NOMO-1 treated with dmso at 0.1 percent for 144 hours (cell line): Measurements from ENCODE around the gene FAM174B.
"Not testable (repeated sequence)": the region's sequence is repeated elsewhere in the genome, so short reads cannot be mapped to it uniquely, and the experiment has no call there.

Source experiments
- DNase-seq: peaks from one replicate; lab custom pipeline; 2025; ENCODE audit not compliant: unreplicated experiment; lab: John Stamatoyannopoulos, UW

The FAM174B gene

DNA sequence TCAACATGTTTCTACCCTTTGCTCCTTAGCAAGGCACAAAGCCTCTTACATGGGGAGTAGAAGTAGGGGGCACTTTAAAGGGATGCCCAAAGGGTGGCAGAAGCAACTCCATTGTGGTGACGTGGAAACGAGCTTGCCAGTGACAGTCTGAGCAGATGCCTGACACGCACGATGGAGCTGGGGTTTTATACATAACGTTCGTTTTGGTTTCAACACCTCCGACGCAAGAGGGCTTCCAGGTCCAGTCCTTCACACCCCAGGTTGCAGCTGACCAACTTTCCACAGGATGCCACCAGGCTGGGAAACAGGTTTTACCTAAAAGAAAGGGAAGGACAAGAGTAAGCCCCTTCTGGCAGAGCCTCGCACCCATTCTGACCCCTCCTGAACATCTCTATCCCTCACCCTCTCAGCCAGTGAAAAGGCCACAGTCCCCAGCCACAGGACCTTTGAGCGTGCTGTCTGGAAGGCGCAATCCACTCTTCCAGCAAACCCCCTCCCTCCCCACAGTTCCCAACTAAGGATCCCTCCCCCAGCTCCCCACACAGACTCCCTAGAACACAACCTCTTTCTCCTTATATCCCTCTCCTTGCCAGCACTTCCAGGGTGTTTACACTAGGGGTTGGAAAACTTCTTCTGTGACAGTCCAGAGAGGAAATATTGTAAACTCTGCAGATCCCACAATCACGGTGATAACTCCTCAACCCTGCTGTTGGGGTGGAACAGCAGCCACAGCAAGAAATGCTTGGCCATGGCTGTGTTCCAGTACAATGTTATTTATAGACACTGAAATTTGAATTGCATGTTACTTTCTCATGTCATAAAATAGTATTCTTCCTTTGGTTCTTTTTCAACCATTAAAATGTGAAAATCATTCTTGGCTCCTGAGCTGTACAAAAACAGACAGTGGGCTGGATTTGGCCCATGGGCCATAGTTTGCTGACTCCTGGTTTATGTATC is 36.2 kb downstream of the FAM174B start:
- no peak for DNase-seq

DNA sequence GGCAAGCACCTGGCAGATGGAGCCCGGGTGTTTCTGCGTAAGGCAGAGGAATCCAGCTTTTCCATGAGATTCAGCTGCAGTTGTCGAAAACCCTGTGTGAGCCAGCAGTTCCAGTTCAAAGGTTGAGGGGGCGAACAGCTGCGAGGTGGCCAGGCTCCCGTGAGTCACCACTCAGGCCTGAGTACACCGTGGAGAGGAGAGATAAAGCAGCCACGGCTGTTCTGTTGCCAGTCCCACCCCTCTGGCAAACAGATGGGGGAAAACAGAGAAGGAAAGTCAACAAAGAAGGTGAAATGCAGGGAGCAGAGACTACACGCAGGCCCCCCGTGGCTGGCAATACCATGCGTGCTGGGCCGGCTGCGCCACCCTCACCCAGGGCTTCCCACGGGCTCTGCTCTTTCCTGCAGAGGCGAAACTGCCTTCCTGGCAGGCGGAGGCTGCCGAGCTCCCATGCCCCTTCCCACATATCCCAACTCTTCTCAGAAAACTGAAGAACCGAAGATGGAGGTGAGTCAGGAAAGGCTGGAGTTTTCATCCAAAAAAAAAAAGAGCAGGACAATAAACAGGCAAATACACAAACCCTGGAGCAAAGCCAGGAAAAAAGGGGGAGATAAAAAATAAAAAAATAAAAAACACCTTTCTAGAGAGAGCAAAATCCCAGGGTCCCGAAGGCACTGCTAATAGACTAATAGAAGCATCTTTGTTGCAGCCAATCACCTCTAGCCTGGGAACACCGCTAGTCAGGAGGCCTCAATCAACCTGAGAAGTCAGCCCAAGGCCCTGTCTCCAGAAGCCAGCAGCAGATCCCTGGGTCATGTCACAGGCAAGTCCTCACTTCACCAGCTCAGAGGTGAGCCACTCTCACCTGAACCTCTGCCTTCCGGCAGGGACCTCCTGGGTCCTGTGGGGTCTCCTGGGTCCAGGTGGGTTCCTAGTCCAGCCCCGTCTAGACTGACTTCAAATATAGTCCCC is 37.7 kb downstream of the FAM174B start:
- DNase-seq: no peak

DNA sequence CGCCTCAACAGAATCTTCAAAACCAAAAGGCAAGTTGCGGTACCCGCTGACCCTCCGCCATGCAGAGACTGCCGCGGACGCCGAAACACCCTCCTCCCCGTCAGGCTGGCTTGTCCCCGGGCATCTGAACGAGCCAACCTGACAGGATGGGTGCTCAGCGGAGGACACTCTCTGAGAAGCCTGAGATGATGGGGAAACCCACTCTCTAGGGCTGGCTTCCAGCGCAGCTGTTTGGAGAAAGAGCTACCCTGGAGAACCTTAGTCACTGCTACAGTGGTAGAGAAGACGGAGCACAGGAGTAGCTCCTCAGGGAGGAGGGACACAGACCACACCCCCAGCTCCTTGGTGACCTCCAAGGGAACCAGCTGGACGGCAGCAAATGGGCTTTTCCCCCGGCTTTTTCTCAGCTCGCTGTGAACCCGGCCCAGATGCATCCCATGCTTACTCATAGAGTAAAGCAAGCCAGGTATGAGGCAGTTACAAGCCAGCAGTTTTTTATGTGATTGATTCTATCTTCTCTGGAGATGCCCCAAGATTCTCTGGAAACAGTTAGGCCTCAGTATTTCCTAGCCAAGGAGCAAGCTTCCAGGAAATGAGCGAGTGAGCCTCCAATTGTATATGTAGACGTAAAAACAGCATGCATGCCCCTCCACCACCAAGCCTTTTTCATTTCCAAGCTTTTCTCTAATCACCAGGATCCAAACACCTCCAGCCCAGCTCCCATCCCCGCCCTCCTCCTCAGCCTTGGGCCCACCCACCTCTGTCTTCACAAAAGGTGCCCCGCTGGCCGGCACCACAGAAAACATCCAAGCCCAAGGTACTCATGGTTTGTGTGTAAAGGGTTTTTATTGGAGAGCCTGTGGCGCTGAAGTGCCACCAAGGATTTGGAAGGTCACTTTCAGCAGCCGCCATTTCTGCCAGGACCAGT is 38.7 kb downstream of the FAM174B start:
- DNase-seq: no peak

DNA sequence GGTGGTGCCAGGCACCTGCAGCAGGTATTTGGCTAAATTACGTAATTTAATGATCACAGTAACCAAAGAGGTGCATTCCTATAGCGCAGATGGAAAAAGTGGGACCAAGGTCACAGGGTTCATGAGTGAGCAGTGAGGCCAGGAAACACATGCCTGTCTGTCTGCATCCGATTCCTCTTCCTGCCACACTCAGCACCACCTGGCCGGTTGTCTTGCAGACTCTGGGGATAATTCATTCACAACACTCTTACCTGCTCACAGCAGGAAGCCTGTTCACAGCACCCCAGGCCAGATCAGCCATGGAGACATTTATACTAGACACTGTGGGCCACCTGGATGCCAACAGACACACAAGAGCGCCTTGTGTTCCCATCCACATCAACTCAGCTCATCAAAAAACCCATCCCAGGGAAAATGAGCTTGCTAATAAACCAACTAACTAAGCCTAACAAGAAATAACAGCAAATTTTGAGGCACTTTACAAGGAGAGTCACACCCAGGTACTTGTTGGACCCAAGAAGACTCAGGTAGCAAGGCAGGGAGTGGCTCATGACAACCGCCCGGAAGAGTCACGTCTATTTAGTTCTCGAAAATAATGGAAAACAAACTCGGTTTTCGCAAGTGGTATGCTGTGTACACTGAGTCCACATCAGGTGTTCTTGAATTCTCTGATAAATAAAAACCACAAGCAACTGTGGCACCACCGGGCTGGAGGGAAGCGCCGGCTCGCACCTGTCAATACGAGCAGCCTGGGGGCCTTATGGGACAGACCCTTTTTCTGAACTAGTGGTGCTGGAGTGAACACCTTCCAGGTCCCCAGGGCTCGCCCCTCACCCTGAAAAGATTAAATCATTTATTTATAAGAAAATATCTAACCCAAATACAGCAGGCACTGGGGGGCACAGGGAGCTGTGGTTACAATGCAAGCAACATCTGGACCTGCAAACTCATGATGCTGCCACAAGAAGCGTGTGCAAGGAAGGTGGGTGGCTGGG is 40.5 kb downstream of the FAM174B start:
- DNase-seq: no peak

DNA sequence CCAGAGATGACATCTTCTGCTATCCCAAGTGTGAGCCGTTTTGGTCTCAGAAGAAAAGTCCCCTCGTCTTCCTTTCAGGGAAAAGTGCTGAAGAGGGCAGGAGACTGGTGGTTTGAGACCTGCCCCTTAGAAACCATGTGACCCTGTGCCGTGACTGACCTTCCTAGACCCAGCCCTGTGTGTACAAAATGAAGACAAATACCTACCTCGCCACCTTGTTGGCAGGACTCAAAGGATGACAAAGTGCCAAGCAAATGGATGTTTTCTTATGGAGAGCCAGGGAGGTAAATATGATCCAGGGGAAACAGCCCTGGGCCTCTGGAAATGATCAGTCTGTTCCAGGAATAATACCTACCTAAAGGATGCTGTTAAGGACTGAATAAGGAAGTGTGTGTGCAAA is 41.3 kb downstream of the FAM174B start:
- no peak for DNase-seq

DNA sequence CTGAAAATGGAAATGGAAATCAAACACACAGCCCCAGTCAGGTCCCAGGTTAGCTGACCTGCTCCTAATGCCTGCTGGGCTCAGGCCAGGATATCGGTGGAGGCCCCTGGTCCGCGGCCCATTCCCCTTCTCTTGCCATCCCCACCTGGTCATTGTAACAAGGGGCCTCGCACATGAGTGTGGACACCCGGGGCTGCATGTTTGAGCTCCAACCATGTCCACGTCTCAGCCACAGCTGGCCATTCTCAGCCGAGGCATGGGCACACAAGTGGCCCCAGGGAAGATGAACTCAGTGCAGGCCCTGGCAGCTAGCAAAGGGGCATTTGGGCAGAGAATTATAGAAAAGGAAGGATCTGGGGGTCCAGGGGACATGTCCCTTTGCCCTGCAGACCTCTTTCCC is 41.7 kb downstream of the FAM174B start:
- no peak for DNase-seq

DNA sequence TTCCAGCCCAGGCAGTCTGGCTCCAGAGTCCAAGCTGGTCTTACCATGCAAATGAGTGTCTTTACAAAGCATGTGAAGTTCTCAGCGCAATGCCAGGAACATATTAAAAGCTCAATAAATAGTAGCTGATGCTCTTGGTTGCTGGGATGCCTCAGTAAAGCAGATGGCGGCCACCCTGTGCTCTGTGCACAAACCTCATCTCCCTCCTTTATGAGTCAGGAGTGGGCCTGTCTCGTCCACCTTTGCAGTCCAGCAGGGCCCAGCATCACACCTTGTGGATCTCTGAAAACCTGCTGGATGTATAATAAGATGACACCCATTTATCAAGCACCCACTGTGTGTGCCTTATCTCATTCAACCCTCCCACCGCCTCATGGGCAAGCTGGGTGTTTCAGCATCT is 42.7 kb downstream of the FAM174B start:
- DNase-seq: no peak

DNA sequence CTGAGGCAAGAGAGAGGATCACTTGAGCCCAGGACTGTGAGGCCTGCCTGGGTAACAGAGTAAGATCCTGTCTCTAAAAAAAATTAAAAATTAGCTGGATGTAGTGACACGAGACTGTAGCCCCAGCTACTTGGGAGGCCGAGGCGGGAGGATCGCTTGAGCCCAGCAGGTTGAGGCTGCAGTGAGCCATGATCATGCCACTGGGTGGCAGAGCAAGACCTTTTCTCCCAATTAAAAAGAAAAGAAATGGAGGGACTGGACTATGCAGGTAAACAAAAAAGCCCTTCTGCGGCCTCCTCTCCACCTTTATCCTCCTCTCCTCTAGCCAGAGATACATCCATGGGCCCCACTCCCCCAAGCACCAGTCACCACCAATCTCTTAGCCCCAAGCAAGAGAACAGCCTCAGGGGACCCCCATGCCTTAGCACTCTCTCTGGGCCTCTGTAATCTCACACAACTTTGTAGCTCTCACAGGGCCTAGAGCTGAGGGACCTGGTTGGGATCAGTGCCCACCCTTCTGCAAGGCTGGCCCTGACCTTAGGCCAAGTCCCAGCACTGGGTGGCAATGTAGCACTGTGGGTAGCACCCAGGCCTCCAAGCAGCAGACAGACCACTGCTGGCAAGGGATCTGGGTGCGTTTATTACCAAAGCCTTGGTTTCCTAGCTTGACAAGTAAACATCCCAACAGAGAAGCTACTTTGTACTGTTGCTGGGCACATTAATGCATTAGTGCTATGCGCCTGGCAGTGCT is 43.4 kb downstream of the FAM174B start:
- DNase-seq: no peak

DNA sequence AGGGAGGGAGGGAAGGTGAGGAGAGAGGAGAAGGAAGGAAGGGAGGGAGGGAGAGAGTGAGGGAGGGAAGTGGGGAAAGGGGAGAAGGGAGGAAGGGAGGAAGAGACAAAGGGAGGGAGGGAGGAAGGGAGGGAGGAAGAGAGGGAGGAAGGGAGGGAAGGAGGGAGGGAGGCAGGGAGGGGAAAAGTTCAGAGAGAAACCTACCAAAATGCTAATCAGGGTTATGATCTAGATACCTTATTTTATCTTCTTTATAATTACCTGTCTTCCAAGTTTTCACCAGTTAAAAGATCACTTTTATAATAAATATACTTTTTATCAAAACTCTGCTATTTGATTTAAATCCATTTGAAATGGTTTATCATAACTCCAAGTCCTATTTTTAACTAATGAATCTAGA is 44.4 kb downstream of the FAM174B start:
- no peak for DNase-seq

DNA sequence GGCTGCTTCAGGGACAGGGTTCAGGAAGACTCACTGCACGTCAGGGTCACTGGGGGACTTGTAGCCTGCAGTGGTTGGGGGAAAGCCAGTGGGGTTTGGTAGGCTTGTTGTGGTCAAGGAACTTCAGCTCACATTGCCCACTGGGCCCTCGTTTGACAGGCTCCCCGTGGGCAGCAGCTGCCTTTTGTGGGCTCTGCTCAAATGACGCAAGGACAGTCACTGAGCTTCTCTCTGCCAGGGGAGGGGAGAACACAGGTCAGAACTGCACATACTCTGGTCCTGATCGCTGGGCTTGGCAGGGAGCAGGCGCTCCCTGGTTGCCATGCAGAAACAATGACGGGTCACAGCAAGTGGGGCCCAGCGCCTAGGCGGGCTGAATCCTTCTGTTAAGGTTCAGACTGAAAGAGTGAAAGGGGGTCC is 45.5 kb downstream of the FAM174B start:
- no peak for DNase-seq

DNA sequence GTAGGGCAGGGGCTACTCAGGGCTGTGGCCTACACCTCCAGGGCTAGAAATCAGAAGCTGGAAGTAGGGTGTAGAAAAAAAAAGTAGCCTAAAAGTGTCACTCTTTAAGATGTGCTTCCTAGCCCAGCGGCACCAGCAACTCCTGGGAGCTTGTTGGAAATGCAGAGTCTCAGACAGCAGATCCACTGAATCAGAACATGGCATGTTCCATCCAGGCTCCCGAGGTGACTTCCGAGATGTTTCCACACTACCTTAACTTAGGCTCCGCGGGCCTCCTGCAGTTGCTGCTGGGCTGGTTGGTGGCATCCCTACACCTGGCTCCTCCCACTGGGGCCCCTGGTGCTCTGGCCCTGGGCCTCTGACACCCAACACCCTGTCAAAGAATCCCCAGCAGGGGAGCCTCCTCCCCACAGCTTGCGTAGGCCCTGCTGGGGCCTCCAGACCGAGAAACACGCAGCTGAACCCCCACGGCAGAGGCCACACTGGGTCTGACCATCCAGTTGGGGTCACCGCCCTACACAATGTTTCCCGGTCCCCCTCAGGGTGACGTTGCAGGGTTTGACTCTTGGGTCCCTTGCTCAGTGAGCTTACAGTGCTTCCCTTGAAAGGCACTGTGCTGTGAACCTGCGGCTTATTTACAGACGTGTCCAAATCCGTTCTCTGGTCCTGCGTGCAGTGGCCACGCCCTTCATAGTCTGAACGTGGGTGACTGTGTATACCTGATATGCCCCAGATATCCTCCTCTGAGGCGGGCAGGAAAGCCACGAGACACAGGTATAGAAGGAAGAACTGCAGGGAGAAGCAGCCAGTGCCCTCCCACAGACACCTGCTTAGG is 46.5 kb downstream of the FAM174B start:
- DNase-seq: no peak

DNA sequence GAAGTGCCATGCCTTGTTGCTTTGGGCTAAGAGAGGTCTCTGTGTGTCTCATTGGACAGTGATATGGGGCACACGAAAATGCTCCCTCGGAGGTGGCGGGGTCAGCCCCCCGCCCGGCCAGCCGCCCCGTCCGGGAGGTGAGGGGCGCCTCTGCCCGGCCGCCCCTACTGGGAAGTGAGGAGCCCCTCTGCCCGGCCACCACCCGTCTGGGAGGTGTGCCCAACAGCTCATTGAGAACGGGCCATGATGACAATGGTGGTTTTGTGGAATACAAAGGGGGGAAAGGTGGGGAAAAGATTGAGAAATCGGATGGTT is 48.8 kb downstream of the FAM174B start:
- DNase-seq: not testable (repeated sequence)

DNA sequence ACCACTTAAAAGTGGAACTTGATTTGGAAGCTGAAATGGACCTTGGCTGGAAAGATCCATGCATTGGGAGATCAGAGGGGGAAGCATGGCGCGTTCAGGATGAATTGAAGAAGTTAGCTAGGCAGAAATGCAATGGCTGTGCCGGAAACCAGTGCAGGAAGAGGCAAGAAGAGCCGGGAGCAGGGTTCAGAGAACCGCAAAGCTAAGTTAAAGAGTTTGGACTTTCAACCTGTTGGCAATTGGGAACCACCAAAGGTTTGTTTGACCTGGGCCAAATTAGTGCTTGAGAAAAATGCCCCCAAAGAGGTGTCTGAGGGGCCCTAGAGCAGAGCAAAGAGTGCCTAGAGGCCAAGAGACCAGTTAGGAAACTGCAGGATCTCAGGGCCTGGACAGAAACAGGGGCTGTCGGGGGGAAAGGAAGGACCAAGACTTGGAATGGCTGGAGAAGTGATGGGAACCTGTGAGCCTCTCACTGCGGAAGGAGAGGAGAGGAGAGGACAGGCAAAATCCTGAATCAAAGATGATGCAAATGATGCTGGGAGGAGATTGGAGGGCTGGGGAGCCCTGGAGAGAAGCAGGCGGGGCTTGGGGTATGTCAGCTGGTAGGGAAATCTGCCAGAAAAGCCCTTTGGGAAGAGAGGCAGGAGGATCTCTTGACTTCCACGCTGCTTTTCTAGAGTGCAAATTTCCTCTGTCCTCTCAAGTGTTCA is 49.3 kb downstream of the FAM174B start:
- no peak for DNase-seq

DNA sequence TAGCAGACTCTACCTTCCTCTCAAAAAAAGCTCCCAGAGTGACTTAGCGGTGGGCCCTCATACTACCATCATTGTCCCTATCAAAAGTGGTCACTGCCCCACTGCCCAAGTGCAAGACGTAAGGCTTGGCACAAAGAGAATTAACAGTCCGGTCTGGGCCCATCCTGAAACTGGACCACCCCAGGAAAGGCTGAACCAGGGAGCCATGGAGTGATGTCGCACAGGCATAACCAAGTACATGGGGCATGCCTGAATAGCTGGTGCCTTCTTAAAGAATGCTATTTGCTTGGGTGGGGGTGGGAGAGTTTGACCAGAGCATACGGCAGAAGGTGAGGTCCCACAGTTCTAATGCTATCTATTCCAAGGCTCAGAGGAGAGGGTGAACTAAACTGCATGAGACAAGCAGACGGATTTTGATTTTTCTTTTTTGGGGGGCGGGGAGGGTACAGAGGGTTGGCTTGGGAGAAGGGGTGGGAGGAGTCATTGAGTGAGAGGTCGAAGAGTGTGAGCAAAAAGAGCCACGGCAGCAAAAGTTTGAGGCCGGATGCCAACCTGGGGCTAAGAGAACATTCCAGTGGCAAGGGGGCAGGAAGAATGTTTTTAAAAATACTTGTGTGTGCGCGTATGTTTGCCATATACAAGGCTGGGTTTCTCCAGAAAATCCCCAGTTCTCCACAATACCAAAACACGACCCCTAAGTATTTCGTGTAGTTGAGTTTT is 50.2 kb downstream of the FAM174B start:
- DNase-seq: no peak

DNA sequence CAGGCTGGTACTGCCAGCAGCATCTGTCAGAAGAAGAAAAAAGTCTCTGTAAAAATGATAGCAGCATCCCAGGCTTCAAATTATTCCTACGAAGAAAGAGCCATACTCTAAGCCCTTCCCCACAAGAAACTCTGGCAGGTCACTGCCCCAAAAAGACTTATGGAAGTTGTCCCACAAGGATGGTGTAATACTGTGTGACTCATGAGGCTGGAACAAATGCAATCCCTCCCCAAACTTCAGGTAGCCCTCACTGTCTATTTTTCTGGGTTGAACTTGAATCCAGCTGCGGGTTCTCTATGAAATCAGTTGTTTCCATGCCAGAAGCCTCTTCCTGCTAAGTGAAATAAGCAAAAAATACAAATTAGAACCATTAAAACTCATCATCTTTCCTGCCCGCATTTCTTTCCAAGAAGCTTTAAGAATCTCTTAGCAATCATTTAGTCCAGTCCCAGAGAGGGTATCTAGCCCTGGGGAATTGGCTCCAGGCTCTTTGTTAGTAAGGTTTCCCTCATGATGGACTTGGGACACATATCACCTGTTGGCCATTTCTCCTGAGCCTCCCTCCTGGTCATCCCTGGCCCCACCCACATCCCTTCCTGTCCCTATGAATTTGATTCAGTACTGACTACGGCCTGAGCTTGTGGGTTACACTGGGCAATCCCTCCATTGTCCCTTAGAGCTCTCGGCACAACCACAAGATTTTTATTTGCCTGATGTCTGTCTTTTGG is 51.7 kb downstream of the FAM174B start:
- no peak for DNase-seq

DNA sequence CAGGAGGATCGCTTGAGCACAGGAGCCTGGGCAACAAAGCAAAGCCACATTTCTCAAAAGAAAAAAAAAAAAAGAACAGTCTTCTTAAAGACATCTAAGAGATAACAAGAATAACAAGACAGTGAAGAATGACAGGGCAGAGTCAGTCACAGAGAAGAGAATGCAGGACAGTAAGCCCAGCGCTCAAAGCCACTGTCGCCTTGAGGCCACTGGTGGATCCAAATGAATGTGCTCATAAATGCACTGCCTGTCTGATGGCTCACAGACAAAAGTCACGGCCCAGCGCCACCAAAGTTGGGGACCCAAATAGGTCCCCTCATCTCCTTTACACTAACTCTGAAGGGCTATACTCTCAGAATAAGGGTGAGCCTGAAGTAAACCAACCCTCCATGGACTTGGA is 52.3 kb downstream of the FAM174B start:
- no peak for DNase-seq
